Dermis lymphatic vessel endothelial cell (primary cell): ENCODE data around the gene OR1N2. TPM values are rescaled to one million over a fixed set of nuclear protein-coding genes. Genes with fewer than 3 reads are reported as not detected.

Experiments
- total RNA-seq: library from RNA; depleted of rRNA; stranded (reverse); fragments of >200 nt; gene quantifications from 2 replicates; pipeline ENCODE4 v1.2.1, GENCODE V29; 2014

Gene OR1N2
- total RNA-seq = not detected in 2 replicates

GRCh38 chr9:122552812-122553211 lies at the start of gene OR1N2:
OR1N2 (plus strand) TSS chr9:122553112; CDS start chr9:122553212, 100 bp downstream.

GRCh38 chr9:122510502-122510901 lies 42.4 kb upstream of the OR1N2 start, which contains the start of gene OR1J2:
OR1J2 (plus strand) TSS chr9:122510802; CDS start chr9:122510802, 0 bp downstream.

GRCh38 chr9:122518841-122519240 lies 34.1 kb upstream of the OR1N2 start, which contains the start of gene OR1J4:
OR1J4 (plus strand) TSS chr9:122519141; CDS start chr9:122519141, 0 bp downstream.

GRCh38 chr9:122527193-122527592 lies 25.7 kb upstream of the OR1N2 start, which contains the start of gene OR1N1:
OR1N1 (minus strand) TSS chr9:122527293; CDS start chr9:122527293, 0 bp downstream.

GRCh38 chr9:122583284-122583683 lies 30.4 kb downstream of the OR1N2 start, which contains the start of gene OR1L8:
OR1L8 (minus strand) TSS chr9:122583384; CDS start chr9:122568477, 14,907 bp downstream.

Other genes starting within 250 kb of the OR1N2 start
- gene PTGS1, start 182.1 kb upstream of the OR1N2 start, total RNA-seq = 0.76 and 1.5 TPM in 2 replicates
- not detected in 2 replicates for gene OR1J1, start 75.2 kb upstream of the OR1N2 start, total RNA-seq
- not detected in 2 replicates for gene OR1J2, start 42.3 kb upstream of the OR1N2 start, total RNA-seq
- not detected in 2 replicates for gene OR1J4, start 34.0 kb upstream of the OR1N2 start, total RNA-seq
- not detected in 2 replicates for gene OR1N1, start 25.8 kb upstream of the OR1N2 start, total RNA-seq
- gene OR1L8, start 30.3 kb downstream of the OR1N2 start, total RNA-seq = 0.43 and 0.69 TPM in 2 replicates
- gene OR1Q1, start 61.6 kb downstream of the OR1N2 start, total RNA-seq = not detected in 2 replicates
- gene OR1B1, start 104.5 kb downstream of the OR1N2 start, total RNA-seq = 0.17 and 0.33 TPM in 2 replicates
- not detected in 2 replicates for gene OR1L1, start 108.6 kb downstream of the OR1N2 start, total RNA-seq
- not detected in 2 replicates for gene OR1L3, start 122.0 kb downstream of the OR1N2 start, total RNA-seq
- gene OR1L4, start 170.9 kb downstream of the OR1N2 start, total RNA-seq = not detected in 2 replicates
- gene OR1L6, start 189.2 kb downstream of the OR1N2 start, total RNA-seq = not detected in 2 replicates
- gene OR5C1, start 235.8 kb downstream of the OR1N2 start, total RNA-seq = not detected in 2 replicates
- gene OR1K1, start 247.0 kb downstream of the OR1N2 start, total RNA-seq = not detected in 2 replicates